Osteocyte (in vitro differentiated cells): ENCODE measurements around the gene CYP27A1. TPM values are rescaled to one million over a fixed set of nuclear protein-coding genes. Genes with fewer than 3 reads are reported as not detected.

Experiments used
- DNase-seq: peaks from one replicate; pipeline ENCODE4 v3.0.0; 2021; ENCODE audit warnings: mixed read lengths; ENCODE audit not compliant: unreplicated experiment; ENCODE audit errors: extremely low spot score
- H3K27ac Mint-ChIP-seq: one replicate; pipeline ENCODE4 v1.8.0; 2021; ENCODE audit warnings: mild to moderate bottlenecking, mixed read lengths; ENCODE audit not compliant: unreplicated experiment
- H3K27me3 Mint-ChIP-seq: one replicate; pipeline ENCODE4 v1.8.0; 2021; ENCODE audit warnings: mixed read lengths; ENCODE audit not compliant: unreplicated experiment
- H3K36me3 Mint-ChIP-seq: one replicate; pipeline ENCODE4 v1.8.0; 2021; ENCODE audit warnings: mixed read lengths; ENCODE audit not compliant: unreplicated experiment
- H3K4me1 Mint-ChIP-seq: one replicate; pipeline ENCODE4 v1.8.0; 2021; ENCODE audit warnings: mixed read lengths; ENCODE audit not compliant: unreplicated experiment
- H3K4me3 Mint-ChIP-seq: one replicate; pipeline ENCODE4 v1.8.0; 2021; ENCODE audit warnings: mild to moderate bottlenecking, moderate library complexity, mixed read lengths; ENCODE audit not compliant: unreplicated experiment
- H3K9me3 Mint-ChIP-seq: one replicate; pipeline ENCODE4 v1.8.0; 2021; ENCODE audit warnings: mixed read lengths; ENCODE audit not compliant: unreplicated experiment
- CTCF ChIP-seq: fragments of 200-600 bp; sonication (generic); IDR thresholded peaks from 2 replicates; pipeline ENCODE4 v1.5.0; 2021; ENCODE audit warnings: antibody characterized with exemption, mild to moderate bottlenecking, moderate library complexity
- total RNA-seq: library from RNA; stranded (reverse); gene quantifications from 2 replicates; pipeline ENCODE4 v1.2.1, GENCODE V29; 2021

Gene CYP27A1
- total RNA-seq, 1 donor from 2014 or later, result 3.2 TPM

GRCh38 chr2:218782528-218782844 lies 539 bp downstream of the CYP27A1 start:
- peaks cover 6% of the 10 kb centered on the region for H3K27me3 Mint-ChIP-seq
- H3K4me1 Mint-ChIP-seq, result peaks cover 20% of the 10 kb centered on the region
- DNase-seq, result no peak
- H3K36me3 Mint-ChIP-seq, result no peaks in the 10 kb centered on the region
- peak overlapping the region; percentile 65 for H3K4me3 Mint-ChIP-seq
- H3K9me3 Mint-ChIP-seq, result peaks cover 1% of the 10 kb centered on the region
- no peak overlapping the region for H3K27ac Mint-ChIP-seq
- TF ChIP-seq CTCF, result no peak

- Mint-ChIP-seq H3K27me3 (peaks cover 6% of the 10 kb centered on the region), H3K4me1 (peaks cover 20% of the 10 kb centered on the region), H3K27ac (no peak overlapping the region), H3K36me3 (no peaks in the 10 kb centered on the region), H3K4me3 (no peak overlapping the region), H3K9me3 (peaks cover 8% of the 10 kb centered on the region)
- no peak for DNase-seq
- no peak for TF ChIP-seq CTCF
Measured at GRCh38 chr2:218783688-218784087, 1.7 kb downstream of the CYP27A1 start.

GRCh38 chr2:218785103-218785502 lies 3.2 kb downstream of the CYP27A1 start:
- Mint-ChIP-seq H3K27ac (no peak overlapping the region), H3K4me1 (peaks cover 20% of the 10 kb centered on the region), H3K4me3 (no peak overlapping the region), H3K27me3 (peaks cover 8% of the 10 kb centered on the region), H3K9me3 (peaks cover 8% of the 10 kb centered on the region), H3K36me3 (no peaks in the 10 kb centered on the region)
- DNase-seq, result no peak
- TF ChIP-seq CTCF, result no peak

- peaks cover 8% of the 10 kb centered on the region for H3K9me3 Mint-ChIP-seq
- TF ChIP-seq CTCF, result no peak
- DNase-seq, result no peak
- peaks cover 16% of the 10 kb centered on the region for H3K4me1 Mint-ChIP-seq
- no peak overlapping the region for H3K27ac Mint-ChIP-seq
- H3K4me3 Mint-ChIP-seq, result no peak overlapping the region
- peaks cover 4% of the 10 kb centered on the region for H3K27me3 Mint-ChIP-seq
- no peaks in the 10 kb centered on the region for H3K36me3 Mint-ChIP-seq
Measured at GRCh38 chr2:218786133-218786532, 4.2 kb downstream of the CYP27A1 start.

GRCh38 chr2:218788529-218789255 lies 6.7 kb downstream of the CYP27A1 start:
- Mint-ChIP-seq H3K27ac (no peak overlapping the region), H3K9me3 (peaks cover 8% of the 10 kb centered on the region), H3K36me3 (no peaks in the 10 kb centered on the region), H3K4me1 (peaks cover 2% of the 10 kb centered on the region), H3K4me3 (no peak overlapping the region), H3K27me3 (peaks cover 3% of the 10 kb centered on the region)
- TF ChIP-seq CTCF, result no peak
- no peak for DNase-seq
